ENCODE results near the gene SNRNP200. TPM values are rescaled to one million over a fixed set of nuclear protein-coding genes. Genes with fewer than 3 reads are reported as not detected.

The SNRNP200 gene
- total RNA-seq, 4 donors from 2014 or later = 51.1 to 89.8 (median 67.4) TPM

- ATAC-seq (no peak), DNase-seq (no peak)
- no peak for TF ChIP-seq CTCF (IDR thresholded peaks at IDR 0.05 in 4 of 5, conservative IDR thresholded peaks at IDR 0.05 in 1 of 5)
- no peak for TF ChIP-seq POLR2A (IDR thresholded peaks at IDR 0.05)
- in situ Hi-C loops (cut with MboI; ENCODE audit: low sequenced_read_pairs in 4 of 4) = no loop called here
- no peaks in the 10 kb centered on the region for H3K4me1 ChIP-seq
- no peaks in the 10 kb centered on the region for H3K27me3 ChIP-seq
- intact Hi-C loops (cut with DNase I; ENCODE audit: low total_unique reads) = no loop called here
- no peak overlapping the region for H3K4me3 ChIP-seq
- no peaks in the 10 kb centered on the region for H3K9me3 ChIP-seq
- H3K36me3 ChIP-seq = peaks cover 17 to 100% of the 10 kb centered on the region in 2 donors
- H3K27ac ChIP-seq = no peak overlapping the region
Measured at GRCh38 chr2:96291751-96292150, 13.6 kb downstream of the SNRNP200 start.

GRCh38 chr2:96287273-96287856 is 18.0 kb downstream of the SNRNP200 start:
- Histone ChIP-seq H3K27me3 (no peaks in the 10 kb centered on the region), H3K4me1 (no peaks in the 10 kb centered on the region), H3K9me3 (no peaks in the 10 kb centered on the region), H3K36me3 (peaks cover 15 to 100% of the 10 kb centered on the region in 2 donors), H3K27ac (no peak overlapping the region), H3K4me3 (no peak overlapping the region)
- DNase-seq (no peak), ATAC-seq (no peak)
- in situ Hi-C loops (cut with MboI; ENCODE audit: low sequenced_read_pairs in 4 of 4) (no loop called here), intact Hi-C loops (cut with DNase I; ENCODE audit: low total_unique reads) (no loop called here)
- no peak for TF ChIP-seq CTCF (IDR thresholded peaks at IDR 0.05 in 4 of 5, conservative IDR thresholded peaks at IDR 0.05 in 1 of 5)
- TF ChIP-seq POLR2A (IDR thresholded peaks at IDR 0.05) = no peak

- no peak overlapping the region for H3K27ac ChIP-seq
- H3K27me3 ChIP-seq = no peaks in the 10 kb centered on the region
- intact Hi-C loops (cut with DNase I; ENCODE audit: low total_unique reads) = no loop called here
- ATAC-seq = no peak
- no peaks in the 10 kb centered on the region for H3K9me3 ChIP-seq
- no peaks in the 10 kb centered on the region for H3K4me1 ChIP-seq
- no peak overlapping the region for H3K4me3 ChIP-seq
- H3K36me3 ChIP-seq = peaks cover 0 to 94% of the 10 kb centered on the region in 2 donors
- DNase-seq = no peak
- TF ChIP-seq CTCF (IDR thresholded peaks at IDR 0.05 in 4 of 5, conservative IDR thresholded peaks at IDR 0.05 in 1 of 5) (no peak), POLR2A (IDR thresholded peaks at IDR 0.05) (no peak)
- in situ Hi-C loops (cut with MboI; ENCODE audit: low sequenced_read_pairs in 4 of 4) = no loop called here
Measured at GRCh38 chr2:96276787-96277499, 28.4 kb downstream of the SNRNP200 start.

- intact Hi-C loops (cut with DNase I; ENCODE audit: low total_unique reads) = no loop called here
- TF ChIP-seq CTCF (IDR thresholded peaks at IDR 0.05 in 4 of 5, conservative IDR thresholded peaks at IDR 0.05 in 1 of 5) = no peak
- no peak for TF ChIP-seq POLR2A (IDR thresholded peaks at IDR 0.05)
- in situ Hi-C loops (cut with MboI; ENCODE audit: low sequenced_read_pairs in 4 of 4) = loop anchor here in 1 of 4 donors (25.0 kb wide), 2 partner anchors 137 to 262 kb away; partner anchors contain the start of genes ASTL and DUSP2
Measured at GRCh38 chr2:96274355-96275056, 30.8 kb downstream of the SNRNP200 start.

More at GRCh38 chr2:96274355-96275056, 30.8 kb downstream of the SNRNP200 start:
- Histone ChIP-seq H3K36me3 (peaks cover 0 to 94% of the 10 kb centered on the region in 2 donors), H3K27me3 (no peaks in the 10 kb centered on the region), H3K4me3 (no peak overlapping the region), H3K27ac (no peak overlapping the region), H3K9me3 (no peaks in the 10 kb centered on the region), H3K4me1 (no peaks in the 10 kb centered on the region)
- no peak for DNase-seq
- no peak for ATAC-seq

Measured in gastrocnemius medialis (tissue), 4 donors.